RKO (cell line): ENCODE results near the gene MMS22L.

Experiments
- DNase-seq: peaks from one replicate; pipeline ENCODE4 v3.0.0-alpha.2; 2016; ENCODE audit warnings: low spot score

The MMS22L gene

DNA sequence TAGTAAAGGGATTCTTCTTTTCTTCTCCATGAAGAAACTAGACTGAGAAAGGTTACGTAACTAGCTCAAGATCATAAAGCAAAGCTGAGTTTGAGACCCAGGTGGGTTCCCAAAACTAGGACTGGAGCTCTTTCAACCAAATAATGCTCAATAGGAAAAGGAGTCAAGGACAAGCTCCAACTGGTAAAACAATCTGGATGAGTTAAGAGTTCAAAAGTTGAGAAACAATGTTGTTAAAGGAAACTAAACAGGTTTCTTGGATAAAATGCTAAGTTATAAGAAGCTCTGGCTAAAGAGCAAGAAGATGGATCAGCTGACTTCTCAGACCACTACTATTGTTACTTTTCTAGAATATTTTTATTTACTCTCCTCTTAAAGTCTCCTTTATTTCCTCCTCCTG lies 137.3 kb downstream of the MMS22L start:
- DNase-seq, result no peak

DNA sequence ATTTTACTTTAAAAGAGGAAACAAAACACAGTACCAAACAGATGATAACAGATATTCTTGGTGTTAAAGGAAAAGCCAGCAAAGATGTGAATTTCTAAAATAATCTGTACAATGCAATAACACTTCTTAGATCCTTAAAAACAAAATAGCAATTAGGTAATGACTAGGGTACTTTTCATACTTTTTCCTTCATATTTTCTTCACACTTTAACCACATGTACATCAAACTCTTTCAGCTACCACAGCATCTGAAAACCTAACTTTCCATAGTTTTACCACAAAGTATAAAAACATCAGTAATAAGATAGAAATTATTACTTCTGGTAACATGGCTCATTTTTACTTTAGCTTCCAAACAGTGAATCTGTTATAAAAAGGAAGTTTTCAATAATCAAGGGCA lies 141.3 kb downstream of the MMS22L start:
- no peak for DNase-seq

DNA sequence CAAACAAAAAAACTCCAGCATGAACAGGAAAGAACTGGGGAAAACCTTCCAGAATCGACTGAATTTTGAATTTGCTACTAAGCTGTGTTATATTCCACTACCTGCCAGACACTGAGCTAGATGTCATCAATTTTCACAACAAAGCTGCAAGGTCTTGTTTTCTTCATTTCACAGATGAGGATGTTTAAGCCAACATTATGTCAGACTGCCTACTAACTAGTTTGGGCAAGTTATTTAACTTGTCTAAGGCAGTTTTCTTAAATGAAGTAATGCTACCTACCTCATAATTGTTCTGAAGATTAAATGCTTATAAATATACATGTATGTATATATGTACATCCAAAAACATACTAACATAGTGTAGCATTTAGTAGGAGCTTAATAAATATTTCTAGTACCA lies 144.4 kb downstream of the MMS22L start:
- DNase-seq, result no peak

DNA sequence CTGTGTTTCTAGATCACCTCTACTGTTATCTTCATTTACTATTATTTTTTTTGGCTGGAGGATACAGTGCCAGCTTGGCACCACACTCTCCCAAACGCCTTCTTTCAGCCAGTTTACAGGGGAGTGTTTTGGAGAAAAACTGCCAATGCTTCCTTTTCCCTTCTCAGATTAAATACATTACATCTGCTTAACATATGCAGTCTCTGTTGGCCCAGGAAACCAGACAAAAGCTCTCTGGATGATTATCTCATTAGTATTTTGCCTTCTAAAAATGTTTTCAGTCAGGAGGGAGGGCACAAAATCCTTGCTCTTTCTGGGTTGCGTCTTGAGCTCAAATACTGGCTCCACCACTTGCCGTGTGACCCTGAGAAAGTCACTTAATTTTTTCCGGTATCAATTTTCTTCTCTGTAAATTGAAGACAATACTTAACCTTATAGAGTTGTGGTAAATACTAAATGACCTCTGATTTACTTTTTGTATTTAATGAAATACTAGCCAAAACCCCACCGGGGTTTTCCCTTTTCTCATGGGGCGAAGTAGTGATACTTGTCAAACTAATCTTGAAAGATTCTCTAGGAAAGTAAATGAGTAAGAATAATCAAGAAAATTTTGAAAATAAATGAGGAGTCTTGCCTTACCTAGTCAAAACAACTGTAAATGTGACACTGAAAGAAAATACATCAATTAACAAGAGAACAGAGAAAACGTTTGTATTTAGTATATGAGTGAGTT lies 146.2 kb downstream of the MMS22L start:
- no peak for DNase-seq

DNA sequence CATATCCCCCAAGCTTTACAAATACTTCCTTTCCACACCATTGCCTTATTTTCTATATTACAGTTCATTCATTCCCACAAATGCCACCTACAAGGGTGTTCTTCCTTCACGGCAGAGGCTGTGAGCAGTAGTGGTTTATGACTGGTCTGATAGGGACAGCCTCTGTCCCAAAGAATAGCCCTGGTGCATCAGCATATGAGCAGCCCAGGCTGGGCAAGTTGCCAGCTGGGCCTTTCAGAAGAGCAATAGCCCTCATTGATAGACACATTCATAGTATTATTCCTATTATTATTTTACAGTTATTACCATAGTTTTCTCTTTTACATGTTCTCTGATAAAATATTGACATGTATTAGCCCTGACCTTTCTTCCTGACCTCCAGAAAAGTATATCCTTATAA lies 149.9 kb downstream of the MMS22L start:
- no peak for DNase-seq

DNA sequence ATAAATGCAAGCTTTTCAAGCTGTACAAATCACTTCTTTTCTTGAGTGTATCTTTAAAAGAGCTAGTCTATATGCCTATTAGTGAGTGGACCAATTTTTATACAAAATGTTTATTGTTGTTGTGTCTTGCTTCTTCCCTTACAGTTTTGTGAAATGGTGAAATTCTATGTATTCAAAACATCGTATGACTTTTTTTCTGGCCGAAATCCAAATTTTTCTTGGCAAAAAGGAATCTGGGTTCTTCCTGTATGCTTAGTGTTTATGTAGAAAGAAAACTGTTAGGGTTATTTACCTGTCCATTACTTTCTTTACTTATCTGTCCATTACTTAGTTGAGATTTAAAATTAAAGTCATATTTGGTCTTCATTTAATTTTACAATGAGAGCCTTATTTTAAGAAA lies 153.9 kb downstream of the MMS22L start:
- DNase-seq, result no peak

DNA sequence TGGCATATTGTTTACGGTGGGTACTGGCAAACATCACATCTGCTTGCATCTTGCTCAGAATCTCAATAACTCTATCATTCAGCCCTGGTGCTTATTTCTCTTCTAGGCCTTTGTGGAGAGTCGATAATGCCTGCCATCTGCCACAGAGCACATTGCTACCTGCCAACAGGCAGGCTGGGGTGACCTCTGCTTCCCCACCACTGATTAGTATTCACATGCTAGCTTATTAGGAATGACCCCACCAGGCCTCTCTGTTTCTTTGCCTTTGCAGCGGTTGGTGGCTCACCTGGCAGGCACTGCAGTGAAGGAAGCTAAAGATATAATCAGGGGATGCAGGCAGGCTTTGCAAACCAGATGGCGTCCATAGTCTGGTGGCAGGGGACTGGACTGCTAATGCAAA lies 154.5 kb downstream of the MMS22L start:
- no peak for DNase-seq

DNA sequence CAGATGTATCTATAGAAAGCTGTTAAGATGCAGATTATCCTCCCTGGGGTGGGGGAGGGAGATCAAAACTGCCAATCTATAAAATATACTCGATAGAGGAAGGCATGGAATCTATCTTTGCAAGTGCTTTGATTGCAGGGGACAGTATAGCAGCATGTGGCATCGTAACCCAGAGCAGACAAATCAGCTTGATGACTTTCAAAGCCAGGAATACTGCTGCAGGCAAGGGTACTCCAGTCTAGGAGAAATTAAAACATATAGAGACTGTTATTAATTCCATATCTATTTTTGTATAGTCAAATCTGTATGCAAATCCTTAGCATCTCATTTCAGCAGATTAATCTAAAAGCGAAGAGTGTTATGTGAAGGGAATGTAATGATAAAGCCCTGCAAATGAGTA lies 159.4 kb downstream of the MMS22L start:
- no peak for DNase-seq

DNA sequence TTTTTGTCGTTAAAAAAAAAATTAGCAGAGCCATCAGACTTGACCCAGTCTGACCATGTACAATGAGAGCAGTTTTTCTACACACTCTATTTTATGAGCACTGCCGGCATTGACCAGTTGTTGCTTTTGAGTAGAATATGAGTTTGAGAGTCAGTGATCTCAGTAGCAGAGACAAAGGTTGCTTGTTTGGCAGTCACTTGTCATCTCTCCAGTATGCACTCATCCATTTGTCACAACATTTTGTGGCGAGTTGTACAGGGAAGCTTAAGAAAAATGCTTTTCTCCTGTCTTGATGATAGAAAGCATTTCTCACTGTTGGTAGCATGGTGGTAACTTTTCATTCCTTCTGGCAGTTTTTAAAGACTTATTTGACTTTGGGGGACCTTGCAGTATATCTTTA lies 159.9 kb downstream of the MMS22L start:
- DNase-seq, result no peak

DNA sequence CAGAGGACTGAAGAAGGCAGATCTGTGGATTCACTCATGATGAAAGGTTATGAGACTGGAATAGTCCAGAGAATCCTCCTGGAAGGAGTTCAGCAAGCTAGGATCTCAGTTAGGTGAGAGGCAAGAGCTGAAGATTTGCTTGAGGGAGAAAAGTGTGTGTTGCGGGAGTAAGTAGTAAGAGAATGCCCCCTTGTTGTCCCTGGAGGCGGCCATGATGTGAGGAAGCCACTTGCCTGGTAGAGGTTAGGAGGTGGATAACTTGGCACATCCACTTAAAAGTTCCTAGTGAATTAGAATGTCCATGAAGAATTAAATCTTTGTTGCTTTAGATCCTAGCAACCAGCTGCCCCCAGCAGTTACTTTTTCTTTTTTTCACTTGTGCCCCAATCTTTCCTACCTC lies 162.5 kb downstream of the MMS22L start:
- DNase-seq, result no peak

DNA sequence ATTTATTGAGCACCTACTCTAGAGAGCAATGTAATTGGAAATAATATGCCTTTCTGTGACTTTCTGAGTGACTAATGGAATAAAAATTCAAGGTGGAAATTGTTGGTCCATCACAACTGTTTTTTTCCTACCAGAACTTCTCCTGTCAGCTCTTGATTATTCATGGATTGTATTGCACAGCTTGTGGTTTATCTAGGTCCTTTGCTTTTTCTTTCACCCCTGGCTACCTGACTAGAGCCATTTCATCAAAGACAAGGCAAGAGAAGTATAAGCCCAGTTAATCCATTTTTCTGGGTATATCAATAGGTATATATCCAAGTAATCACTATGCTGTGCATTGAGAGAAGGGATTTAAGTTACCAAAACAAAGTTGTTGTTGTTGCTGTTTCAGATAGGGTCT lies 168.4 kb downstream of the MMS22L start:
- no peak for DNase-seq

DNA sequence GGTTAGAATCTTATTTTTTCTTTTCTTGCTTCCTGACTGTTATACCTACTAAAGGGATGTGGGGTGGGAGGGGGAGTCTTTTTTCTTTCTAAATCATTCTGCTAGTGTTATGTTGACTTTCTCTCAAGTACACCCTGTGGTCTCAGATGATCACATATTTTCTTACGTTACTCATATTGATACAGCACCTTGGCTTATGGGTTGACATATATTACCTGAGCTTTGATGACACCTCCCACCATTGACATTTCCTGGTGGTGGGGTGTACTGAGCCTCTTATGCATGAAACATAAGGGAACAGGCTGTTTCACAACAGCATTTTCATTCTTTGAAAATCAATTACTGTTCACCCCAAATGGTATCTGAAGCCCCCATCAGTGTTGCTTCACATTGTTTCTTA lies 169.8 kb downstream of the MMS22L start:
- no peak for DNase-seq

DNA sequence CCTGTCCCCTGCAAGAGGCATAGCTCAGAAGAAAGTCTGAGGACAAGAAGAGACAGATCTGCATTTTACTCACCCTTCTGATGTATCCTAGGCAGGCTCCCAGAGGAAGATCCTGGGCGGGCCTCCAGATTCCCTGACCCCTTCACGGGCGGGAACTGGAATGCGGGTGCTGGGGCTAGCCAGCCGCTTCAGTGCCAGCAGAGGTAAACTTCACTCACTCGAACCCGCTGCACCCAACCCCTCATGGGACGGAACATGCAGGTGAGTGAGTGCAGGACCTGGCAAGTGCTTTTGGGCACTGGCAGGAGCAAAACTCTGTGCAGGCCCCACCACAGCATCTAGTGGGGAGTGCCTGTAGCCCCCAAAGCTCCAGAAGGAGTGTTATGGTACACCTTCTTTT lies 171.8 kb downstream of the MMS22L start:
- DNase-seq, result no peak

DNA sequence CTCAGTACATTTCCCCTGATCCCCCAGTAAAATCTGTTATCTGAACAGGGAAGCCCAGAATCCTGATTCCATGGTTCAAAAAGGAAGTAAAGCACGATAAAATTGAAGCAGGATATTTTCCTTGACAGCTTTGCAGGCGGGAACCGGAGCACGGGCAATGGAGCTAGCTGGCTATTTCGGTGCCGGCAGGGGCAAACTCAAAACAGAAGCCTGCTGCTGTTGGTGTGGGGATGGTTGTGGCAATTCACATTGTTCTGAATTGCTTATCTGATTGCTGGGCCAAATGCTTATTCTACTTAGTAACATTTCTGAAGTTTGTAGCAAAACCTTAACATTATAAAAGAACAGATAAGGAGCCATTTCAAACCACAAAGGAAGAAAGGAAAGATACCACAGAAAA lies 172.4 kb downstream of the MMS22L start:
- no peak for DNase-seq

DNA sequence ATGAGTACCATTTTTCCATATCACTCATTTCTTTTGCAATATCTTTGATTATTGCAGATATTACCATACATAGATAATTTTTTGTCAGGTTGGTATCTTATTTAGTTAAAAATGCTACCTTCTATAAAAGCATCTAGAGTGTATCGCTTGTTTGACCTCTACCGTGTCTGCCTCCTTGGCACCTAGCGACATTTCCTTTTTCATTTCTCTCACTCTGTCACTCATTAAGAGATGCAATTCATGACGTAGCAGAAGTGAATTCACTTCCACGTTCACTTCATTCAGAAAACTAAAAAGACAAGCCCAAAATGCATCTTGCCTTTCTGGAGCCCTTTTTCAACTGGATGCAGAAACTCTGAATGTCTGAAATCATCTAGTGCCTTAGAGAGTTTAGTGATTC lies 172.9 kb downstream of the MMS22L start:
- no peak for DNase-seq

DNA sequence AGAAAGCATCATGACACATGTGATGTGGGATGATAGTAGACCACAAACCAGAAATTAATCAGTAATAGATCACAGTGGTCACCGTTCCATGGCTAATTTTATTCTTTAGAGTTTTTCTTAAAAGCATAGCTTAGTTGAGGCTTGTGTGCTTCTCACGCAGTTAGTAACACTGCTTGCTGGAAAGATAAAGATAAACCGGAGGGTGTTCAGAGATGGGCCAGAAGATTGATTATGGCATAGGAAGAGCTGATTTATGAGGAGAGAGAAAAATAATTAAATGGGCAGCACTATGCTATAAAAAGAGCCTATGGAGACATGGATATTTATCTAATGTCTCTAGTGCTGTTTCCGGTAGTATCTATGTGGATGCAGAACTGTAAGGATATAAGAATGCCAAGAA lies 173.6 kb downstream of the MMS22L start:
- DNase-seq, result no peak

DNA sequence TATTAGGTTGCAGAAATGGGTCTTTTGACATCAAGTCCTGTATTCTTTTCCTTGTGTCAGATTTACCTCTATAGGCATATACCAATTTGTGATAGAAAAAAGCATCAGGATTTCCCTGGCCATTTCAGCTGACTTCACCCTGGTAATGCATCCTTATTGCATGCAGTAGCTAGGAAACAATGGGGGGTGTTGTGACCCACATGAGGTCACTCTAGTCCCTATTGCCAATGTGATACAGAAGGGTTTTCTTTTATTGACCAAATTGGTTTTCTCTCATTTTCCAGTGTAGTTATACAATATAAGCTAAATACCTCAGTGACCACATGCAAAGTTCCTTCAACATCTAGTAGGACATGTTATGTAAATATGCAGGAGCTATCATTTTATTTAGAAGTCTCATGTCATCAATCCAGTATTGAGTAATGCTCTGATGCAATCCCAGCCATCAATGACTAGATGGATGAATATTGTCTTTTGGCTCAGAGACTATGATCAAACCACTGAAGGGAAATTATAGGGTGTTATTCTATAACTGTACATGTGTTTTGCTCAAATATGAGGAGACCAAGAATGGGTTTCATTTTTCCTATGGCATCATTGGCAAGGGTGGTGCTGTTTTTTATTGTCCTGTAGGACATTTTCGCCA lies 180.7 kb downstream of the MMS22L start:
- no peak for DNase-seq

DNA sequence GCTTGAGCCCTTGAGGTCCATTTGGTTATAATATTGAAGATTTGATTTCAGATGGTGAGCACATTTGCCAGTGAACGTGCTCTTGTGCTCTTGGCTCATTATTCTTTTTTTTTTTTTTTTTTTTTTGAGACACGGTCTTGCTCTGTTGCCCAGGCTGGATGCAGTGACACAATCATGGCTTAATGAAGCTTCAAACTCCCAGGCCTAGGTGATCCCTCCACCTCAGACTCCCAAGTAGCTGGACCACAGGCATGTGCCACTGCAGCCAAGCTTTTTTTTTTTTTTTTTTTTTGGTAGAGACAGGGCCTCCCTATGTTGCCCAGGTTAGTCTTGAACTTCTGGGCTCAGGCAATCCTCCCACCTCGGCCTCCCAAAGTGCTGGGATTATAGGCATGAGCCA lies 182.3 kb downstream of the MMS22L start:
- DNase-seq, result no peak

DNA sequence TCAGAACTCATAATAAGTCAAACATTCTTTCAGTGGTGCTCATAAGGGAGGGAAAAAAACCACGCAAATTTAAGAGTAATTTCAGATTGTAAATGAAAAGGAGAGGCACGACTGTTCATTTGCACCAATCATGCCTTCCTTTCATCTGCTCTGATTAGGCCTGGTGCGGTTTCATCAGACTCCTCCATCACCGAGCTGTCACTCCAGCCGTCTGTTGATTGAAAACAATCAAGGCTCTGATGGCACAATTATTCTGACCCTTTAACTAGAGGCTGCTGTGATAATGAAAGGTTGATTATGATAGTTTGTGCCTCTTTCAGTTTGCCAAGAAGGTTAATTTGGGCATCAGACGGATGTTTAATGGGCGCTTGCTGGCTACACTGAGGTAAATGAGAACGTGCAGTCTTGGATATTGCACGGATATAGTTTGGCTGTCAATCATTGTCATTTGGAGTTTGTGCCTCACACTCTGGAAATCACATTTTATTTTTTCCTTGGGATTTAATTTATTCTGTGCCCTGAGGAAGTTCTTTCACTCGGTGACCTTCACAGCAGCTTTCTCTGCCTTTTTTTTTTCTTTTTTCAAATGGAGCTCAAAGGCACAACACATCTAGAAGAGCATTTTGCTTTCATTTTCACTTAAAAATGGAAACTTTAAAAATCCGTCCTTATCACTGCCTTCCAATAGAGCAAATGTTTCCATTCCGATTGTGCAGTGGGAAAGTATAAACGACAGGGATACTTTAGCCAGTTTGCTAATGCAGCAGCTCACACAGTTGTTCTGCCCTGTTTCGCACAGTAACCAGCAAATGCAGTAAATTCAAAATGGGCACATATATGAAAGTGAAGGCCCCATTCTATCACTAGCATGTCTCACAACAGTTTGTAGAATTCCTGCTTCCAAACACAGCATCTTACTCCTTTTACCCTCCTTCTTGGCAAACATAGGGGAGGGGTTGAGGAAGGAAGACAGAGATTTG lies 185.7 kb downstream of the MMS22L start:
- no peak for DNase-seq

DNA sequence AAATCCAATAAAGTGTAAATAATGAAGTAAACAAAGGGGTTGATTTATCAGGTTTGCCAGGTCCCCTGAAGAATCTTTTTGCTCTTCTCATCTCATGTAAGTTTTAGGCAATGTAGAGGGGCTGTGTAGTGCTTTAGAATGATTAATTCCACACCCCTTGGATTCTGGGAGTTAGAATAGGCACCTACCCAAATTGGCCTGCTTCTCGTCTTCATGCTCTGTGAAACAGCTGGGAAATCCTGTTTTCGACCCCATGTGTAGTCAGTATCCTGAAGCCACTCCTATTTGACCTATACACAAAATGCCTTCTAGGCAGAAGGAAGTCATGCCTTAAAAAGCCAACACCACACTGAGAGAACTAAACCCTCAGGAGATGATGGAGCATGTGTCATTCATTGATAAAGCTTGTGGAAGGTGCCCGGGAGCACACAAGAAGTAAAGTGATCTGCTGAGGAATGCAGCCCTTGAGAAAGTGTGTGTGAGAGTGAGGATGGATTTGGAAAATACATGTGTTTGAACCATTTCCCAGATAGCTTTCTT lies 187.6 kb downstream of the MMS22L start:
- no peak for DNase-seq

DNA sequence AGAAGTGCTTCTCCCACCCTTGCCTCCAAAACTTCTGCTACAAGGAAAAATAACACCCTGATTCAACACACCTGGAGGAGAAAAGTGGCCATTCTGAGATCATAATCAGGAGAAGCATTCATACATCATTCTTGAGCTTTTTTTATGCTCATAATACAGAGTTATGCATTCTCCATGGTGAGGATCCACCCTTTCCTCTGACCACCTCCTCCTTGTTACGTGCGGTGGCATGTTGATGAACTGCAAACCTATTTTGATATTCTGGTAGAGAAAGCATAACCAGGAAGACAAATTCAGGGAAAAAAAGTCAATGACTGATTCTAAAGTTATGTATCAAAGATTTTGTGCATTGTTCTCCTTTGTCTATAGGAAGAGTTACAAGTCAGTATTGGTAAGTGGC lies 188.6 kb downstream of the MMS22L start:
- DNase-seq, result no peak

DNA sequence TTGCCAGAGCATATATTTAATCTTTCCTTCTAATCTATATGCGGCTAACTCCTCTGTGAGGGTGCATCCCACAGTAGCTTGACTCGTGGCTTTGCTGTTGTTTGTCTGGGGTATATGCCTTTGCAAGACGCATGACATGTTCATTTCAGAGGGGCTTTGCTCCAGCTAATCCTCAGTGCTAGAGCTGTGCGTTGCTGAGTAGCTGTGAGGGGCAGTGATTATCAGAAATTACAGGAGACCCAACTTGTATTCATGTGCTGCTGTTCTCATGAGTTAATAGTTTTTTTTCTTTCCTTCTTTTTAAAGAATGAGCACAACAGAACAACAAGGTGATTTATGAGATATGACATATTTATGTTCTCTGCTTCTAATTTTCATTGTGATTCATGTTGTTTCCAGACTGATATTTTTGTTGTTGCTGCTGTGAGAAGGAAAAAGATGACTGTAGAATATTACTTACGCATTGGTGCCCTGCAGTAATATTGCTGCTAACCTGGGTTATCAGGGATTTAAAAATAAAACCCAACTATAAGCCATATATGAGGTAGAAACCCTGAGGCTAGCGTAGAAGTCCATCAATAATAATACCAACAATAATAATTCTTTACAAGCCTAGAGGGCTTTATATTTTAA lies 190.2 kb downstream of the MMS22L start:
- no peak for DNase-seq
